ENCODE data around the gene TNFRSF13B. TPM values are rescaled to one million over a fixed set of nuclear protein-coding genes. Genes with fewer than 3 reads are reported as not detected.

The TNFRSF13B gene
- total RNA-seq, 1 donor, result 2.2 TPM

Other genes with a start within 250 kb of the TNFRSF13B start
- gene MPRIP, start 70.3 kb upstream of the TNFRSF13B start, total RNA-seq, result 62.9 TPM
- 4.7 TPM for gene PLD6, start 234.2 kb upstream of the TNFRSF13B start, total RNA-seq

Measured in mononuclear cell (primary cell).